GM23338 (cell line): ENCODE results near the gene STK32C. TPM values are rescaled to one million over a fixed set of nuclear protein-coding genes. Genes with fewer than 3 reads are reported as not detected.

Experiments
- ATAC-seq: fragments of 200-7000 bp; cut with Tn5 transposase; 3 replicates; pipeline ENCODE4 v1.9.1; 2020
- DNase-seq: peaks from one replicate; pipeline ENCODE4 v3.0.0-alpha.2; 2015; ENCODE audit warnings: low spot score
- H2AFZ ChIP-seq: fragments of 200-600 bp; sonication (generic); 2 replicates; pipeline ENCODE4 v1.8.0; 2016; ENCODE audit warnings: antibody characterized with exemption, mild to moderate bottlenecking, moderate library complexity
- H3F3A ChIP-seq: fragments of 200-600 bp; sonication (generic); replicated peaks from 2 replicates; pipeline ENCODE4 v1.8.0; 2017; ENCODE audit warnings: antibody characterized with exemption, mixed run types, low read depth
- H3K27ac ChIP-seq: fragments of 200-600 bp; sonication (generic); 2 replicates; pipeline ENCODE4 v1.6.1; 2016; ENCODE audit warnings: low read depth
- H3K27me3 ChIP-seq: fragments of 200-600 bp; sonication (generic); 2 replicates; pipeline ENCODE4 v1.8.0; 2016; ENCODE audit warnings: mild to moderate bottlenecking, mixed run types, moderate library complexity; ENCODE audit not compliant: insufficient read depth
- H3K36me3 ChIP-seq: fragments of 200-600 bp; sonication (generic); 2 replicates; pipeline ENCODE4 v1.8.0; 2016; ENCODE audit warnings: mild to moderate bottlenecking; ENCODE audit not compliant: insufficient read depth
- H3K4me1 ChIP-seq: fragments of 200-600 bp; sonication (generic); 2 replicates; pipeline ENCODE4 v1.8.0; 2016; ENCODE audit warnings: mild to moderate bottlenecking, moderate library complexity; ENCODE audit not compliant: insufficient read depth
- H3K4me2 ChIP-seq: fragments of 200-600 bp; sonication (generic); 2 replicates; pipeline ENCODE4 v1.7.1; 2017; ENCODE audit warnings: mixed run types
- H3K4me3 ChIP-seq: fragments of 200-600 bp; sonication (generic); 2 replicates; pipeline ENCODE4 v1.6.1; 2016; ENCODE audit warnings: mixed run types
- H3K79me2 ChIP-seq: fragments of 200-600 bp; sonication (generic); replicated peaks from 2 replicates; pipeline ENCODE4 v1.8.0; 2017; ENCODE audit warnings: mild to moderate bottlenecking; ENCODE audit not compliant: insufficient read depth
- H3K9me2 ChIP-seq: fragments of 200-600 bp; sonication (generic); 2 replicates; pipeline ENCODE4 v1.8.0; 2017; ENCODE audit not compliant: insufficient read depth
- H4K20me1 ChIP-seq: fragments of 200-600 bp; sonication (generic); replicated peaks from 2 replicates; pipeline ENCODE4 v1.8.0; 2017; ENCODE audit warnings: mild to moderate bottlenecking; ENCODE audit not compliant: insufficient read depth
- H3K27ac Mint-ChIP-seq: 2 replicates; pipeline ENCODE4 v1.8.0; 2020; ENCODE audit warnings: inconsistent platforms, mild to moderate bottlenecking, moderate library complexity, mixed read lengths
- H3K27me3 Mint-ChIP-seq: 3 replicates; pipeline ENCODE4 v1.8.0; 2022; ENCODE audit warnings: low read depth, mild to moderate bottlenecking, moderate library complexity, mixed read lengths, inconsistent platforms; ENCODE audit not compliant: insufficient read depth, poor library complexity
- H3K36me3 Mint-ChIP-seq: 3 replicates; pipeline ENCODE4 v1.8.0; 2021; ENCODE audit warnings: low read depth, mild to moderate bottlenecking, inconsistent platforms, moderate library complexity, mixed read lengths
- H3K4me1 Mint-ChIP-seq: 3 replicates; pipeline ENCODE4 v1.8.0; 2020; ENCODE audit warnings: mild to moderate bottlenecking, inconsistent platforms, mixed read lengths
- H3K4me3 Mint-ChIP-seq: 3 replicates; pipeline ENCODE4 v1.8.0; 2021; ENCODE audit warnings: moderate library complexity, mild to moderate bottlenecking, inconsistent platforms, mixed read lengths
- H3K9me3 Mint-ChIP-seq: 3 replicates; pipeline ENCODE4 v1.8.0; 2020; ENCODE audit warnings: moderate library complexity, mild to moderate bottlenecking, inconsistent platforms, mixed read lengths
- CREB1 ChIP-seq: fragments of 250-450 bp; sonication (Bioruptor Pico); IDR thresholded peaks from 2 replicates; pipeline ENCODE4 v1.5.0; 2020; ENCODE audit warnings: low read depth, mild to moderate bottlenecking, moderate library complexity
- JUNB ChIP-seq: IDR thresholded peaks from one replicate; pipeline ENCODE4 v1.6.1; 2016; ENCODE audit warnings: antibody characterized with exemption; ENCODE audit not compliant: unreplicated experiment
- NANOG ChIP-seq: IDR thresholded peaks from 2 replicates; pipeline ENCODE4 v1.6.1; 2016; ENCODE audit warnings: antibody characterized with exemption, borderline replicate concordance
- STAT1 ChIP-seq: IDR thresholded peaks from one replicate; pipeline ENCODE4 v1.6.1; 2016; ENCODE audit warnings: antibody characterized with exemption; ENCODE audit not compliant: unreplicated experiment
- ZNF331 ChIP-seq: fragments of 250-450 bp; sonication (Bioruptor Pico); IDR thresholded peaks from 2 replicates; pipeline ENCODE4 v1.5.0; 2020; ENCODE audit warnings: low read depth, mild to moderate bottlenecking, moderate library complexity
- polyA plus RNA-seq: library from polyadenylated mRNA; unstranded; fragments of >200 nt; fragmentation: Nextera tagmentation; extraction: Ambion mirVana; gene quantifications from 2 replicates; pipeline ENCODE4 v1.2.1, GENCODE V29; 2016
- total RNA-seq: library from RNA; depleted of rRNA; stranded (reverse); fragments of >200 nt; shearing (Covaris generic); gene quantifications from 2 replicates; pipeline ENCODE4 v1.2.3, GENCODE V29; 2014
- TF ChIP-seq, protein P1 (sequence below): IDR thresholded peaks from one replicate; pipeline ENCODE4 v1.6.1; 2018; ENCODE audit warnings: antibody characterized with exemption; ENCODE audit not compliant: unreplicated experiment
- TF ChIP-seq, protein P2 (sequence below), 2 experiments: fragments of 200-600 bp in 1 of 2; sonication (generic) in 1 of 2; conservative IDR thresholded peaks; 2 replicates each; pipeline versions ENCODE4 v1.5.1 to v1.6.1; 2016 to 2017; ENCODE audit warnings: antibody characterized with exemption in 2 of 2, low read depth in 2 of 2, mild to moderate bottlenecking in 2 of 2, moderate library complexity in 1 of 2

Gene STK32C
- total and polyA plus RNA-seq, 2 experiments from 2014 or later, result 10.2 to 20.5 TPM

DNA sequence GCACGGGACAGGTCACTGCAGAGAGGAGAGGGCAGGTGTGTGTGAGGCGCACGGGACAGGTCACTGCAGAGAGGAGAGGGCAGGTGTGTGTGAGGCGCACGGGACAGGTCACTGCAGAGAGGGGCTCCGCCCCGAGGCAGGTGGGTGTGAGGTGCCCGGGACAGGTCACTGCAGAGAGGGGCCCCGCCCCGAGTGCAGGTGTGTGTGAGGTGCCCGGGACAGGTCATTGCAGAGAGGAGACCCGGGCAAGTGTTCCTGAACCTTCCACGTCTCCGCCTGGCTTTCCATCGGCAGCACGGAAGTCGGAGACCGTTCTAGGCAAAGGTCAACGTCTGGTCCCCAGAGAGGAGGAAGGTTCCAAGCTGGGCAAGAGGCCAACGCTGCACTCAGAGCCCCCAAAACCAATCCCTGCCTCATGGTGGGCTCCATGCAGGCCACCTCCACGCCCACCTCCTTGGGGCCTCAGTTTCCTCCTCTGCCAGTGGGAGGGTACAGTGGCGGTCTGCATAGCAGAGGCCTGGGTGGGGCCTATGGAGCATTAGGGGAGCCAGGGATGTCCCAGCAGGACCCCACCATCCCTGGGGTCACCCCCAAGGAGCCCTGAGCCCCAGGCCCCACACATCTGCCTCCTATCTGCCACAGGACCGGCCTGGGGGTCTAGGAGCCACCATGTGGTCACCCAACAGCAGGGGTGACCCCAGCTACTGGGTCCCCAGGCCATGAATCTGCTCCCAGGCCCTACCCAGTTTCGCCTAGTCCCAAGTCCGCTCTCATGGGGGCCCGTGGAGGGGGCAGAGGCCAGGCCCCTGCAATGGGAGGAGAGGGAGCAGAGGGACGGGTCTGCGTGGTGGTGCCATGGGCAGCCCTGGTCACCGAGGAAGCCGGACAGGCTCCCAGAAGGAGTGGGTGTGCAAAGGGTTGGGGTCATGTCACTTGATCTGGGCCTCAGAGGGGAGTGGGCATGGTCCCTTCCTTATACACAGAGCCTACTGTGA is 57.0 kb downstream of the STK32C start:
- no peak for ATAC-seq
- H3K4me1 Mint-ChIP-seq, result peaks cover 18% of the 10 kb centered on the region
- H3K27me3 ChIP-seq, result no peaks in the 10 kb centered on the region
- H3K9me3 Mint-ChIP-seq, result no peaks in the 10 kb centered on the region
- H3K4me3 ChIP-seq, result no peak overlapping the region
- H3K36me3 ChIP-seq, result no peaks in the 10 kb centered on the region
- no peaks in the 10 kb centered on the region for H3K9me2 ChIP-seq
- TF ChIP-seq CREB1 (CRISPR knock-in tag) (no peak), NANOG (no peak), ZNF331 (CRISPR knock-in tag) (no peak), STAT1 (no peak)
- TF ChIP-seq, protein P1, sequence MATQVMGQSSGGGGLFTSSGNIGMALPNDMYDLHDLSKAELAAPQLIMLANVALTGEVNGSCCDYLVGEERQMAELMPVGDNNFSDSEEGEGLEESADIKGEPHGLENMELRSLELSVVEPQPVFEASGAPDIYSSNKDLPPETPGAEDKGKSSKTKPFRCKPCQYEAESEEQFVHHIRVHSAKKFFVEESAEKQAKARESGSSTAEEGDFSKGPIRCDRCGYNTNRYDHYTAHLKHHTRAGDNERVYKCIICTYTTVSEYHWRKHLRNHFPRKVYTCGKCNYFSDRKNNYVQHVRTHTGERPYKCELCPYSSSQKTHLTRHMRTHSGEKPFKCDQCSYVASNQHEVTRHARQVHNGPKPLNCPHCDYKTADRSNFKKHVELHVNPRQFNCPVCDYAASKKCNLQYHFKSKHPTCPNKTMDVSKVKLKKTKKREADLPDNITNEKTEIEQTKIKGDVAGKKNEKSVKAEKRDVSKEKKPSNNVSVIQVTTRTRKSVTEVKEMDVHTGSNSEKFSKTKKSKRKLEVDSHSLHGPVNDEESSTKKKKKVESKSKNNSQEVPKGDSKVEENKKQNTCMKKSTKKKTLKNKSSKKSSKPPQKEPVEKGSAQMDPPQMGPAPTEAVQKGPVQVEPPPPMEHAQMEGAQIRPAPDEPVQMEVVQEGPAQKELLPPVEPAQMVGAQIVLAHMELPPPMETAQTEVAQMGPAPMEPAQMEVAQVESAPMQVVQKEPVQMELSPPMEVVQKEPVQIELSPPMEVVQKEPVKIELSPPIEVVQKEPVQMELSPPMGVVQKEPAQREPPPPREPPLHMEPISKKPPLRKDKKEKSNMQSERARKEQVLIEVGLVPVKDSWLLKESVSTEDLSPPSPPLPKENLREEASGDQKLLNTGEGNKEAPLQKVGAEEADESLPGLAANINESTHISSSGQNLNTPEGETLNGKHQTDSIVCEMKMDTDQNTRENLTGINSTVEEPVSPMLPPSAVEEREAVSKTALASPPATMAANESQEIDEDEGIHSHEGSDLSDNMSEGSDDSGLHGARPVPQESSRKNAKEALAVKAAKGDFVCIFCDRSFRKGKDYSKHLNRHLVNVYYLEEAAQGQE, result no peak
- TF ChIP-seq, protein P2, sequence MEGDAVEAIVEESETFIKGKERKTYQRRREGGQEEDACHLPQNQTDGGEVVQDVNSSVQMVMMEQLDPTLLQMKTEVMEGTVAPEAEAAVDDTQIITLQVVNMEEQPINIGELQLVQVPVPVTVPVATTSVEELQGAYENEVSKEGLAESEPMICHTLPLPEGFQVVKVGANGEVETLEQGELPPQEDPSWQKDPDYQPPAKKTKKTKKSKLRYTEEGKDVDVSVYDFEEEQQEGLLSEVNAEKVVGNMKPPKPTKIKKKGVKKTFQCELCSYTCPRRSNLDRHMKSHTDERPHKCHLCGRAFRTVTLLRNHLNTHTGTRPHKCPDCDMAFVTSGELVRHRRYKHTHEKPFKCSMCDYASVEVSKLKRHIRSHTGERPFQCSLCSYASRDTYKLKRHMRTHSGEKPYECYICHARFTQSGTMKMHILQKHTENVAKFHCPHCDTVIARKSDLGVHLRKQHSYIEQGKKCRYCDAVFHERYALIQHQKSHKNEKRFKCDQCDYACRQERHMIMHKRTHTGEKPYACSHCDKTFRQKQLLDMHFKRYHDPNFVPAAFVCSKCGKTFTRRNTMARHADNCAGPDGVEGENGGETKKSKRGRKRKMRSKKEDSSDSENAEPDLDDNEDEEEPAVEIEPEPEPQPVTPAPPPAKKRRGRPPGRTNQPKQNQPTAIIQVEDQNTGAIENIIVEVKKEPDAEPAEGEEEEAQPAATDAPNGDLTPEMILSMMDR (conservative IDR thresholded peaks at IDR 0.05; ENCODE audit: low read depth in 2 of 2), result no peak
- H3K27ac ChIP-seq, result no peak overlapping the region
- peaks cover 11% of the 10 kb centered on the region for H3K27me3 Mint-ChIP-seq
- no peak overlapping the region for H3K4me3 Mint-ChIP-seq
- H3F3A ChIP-seq, result no peaks in the 10 kb centered on the region
- no peak for DNase-seq
- no peak overlapping the region for H3K4me2 ChIP-seq
- no peak overlapping the region for H2AFZ ChIP-seq
- H3K36me3 Mint-ChIP-seq, result no peaks in the 10 kb centered on the region
- H4K20me1 ChIP-seq, result no peaks in the 10 kb centered on the region
- H3K4me1 ChIP-seq, result no peaks in the 10 kb centered on the region
- no peak overlapping the region for H3K27ac Mint-ChIP-seq
- H3K79me2 ChIP-seq, result no peaks in the 10 kb centered on the region

DNA sequence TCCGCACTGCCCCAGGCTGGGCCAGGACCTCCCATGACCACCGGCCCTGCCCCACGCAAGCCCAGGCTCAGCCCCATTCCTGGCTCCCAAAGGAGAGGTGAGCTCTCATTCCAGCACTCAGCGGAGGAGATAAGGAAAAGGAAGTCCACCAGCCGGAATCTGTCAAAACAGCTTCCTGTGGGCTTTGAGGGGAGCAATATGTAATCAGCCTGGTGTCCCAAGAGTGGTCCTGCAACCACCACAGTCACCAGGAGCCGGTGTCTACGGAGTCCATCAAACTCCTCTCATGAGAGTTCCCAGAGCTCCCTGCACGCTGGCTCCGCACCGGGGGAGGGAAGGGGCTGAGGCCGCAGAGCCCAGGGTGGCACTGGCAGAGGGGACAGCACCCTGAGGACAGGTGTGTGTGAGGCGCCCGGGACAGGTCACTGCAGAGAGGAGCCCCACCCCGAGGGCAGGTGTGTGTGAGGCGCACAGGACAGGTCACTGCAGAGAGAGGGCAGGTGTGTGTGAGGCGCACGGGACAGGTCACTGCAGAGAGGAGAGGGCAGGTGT is 57.9 kb downstream of the STK32C start:
- no peaks in the 10 kb centered on the region for H4K20me1 ChIP-seq
- H3K36me3 ChIP-seq, result no peaks in the 10 kb centered on the region
- H3K9me2 ChIP-seq, result no peaks in the 10 kb centered on the region
- H3K4me1 Mint-ChIP-seq, result peaks cover 18% of the 10 kb centered on the region
- H3K4me2 ChIP-seq, result no peak overlapping the region
- no peak overlapping the region for H3K4me3 ChIP-seq
- no peaks in the 10 kb centered on the region for H3K79me2 ChIP-seq
- H3K27ac Mint-ChIP-seq, result no peak overlapping the region
- H3K27ac ChIP-seq, result no peak overlapping the region
- no peaks in the 10 kb centered on the region for H3K9me3 Mint-ChIP-seq
- H3F3A ChIP-seq, result no peaks in the 10 kb centered on the region
- H3K27me3 Mint-ChIP-seq, result peaks cover 11% of the 10 kb centered on the region
- H3K27me3 ChIP-seq, result no peaks in the 10 kb centered on the region
- no peak for TF ChIP-seq JUNB
- TF ChIP-seq, protein P1, result no peak
- no peaks in the 10 kb centered on the region for H3K36me3 Mint-ChIP-seq
- ATAC-seq (no peak), DNase-seq (no peak)
- no peaks in the 10 kb centered on the region for H3K4me1 ChIP-seq
- no peak overlapping the region for H2AFZ ChIP-seq
- H3K4me3 Mint-ChIP-seq, result no peak overlapping the region
